HCT116 (cell line): Measurements from ENCODE around the gene USP21. TPM values are rescaled to one million over a fixed set of nuclear protein-coding genes. Genes with fewer than 3 reads are reported as not detected.

Source experiments
- ATAC-seq: fragments of 200-7000 bp; cut with Tn5 transposase; 2 replicates; pipeline ENCODE4 v1.9.1; 2020; ENCODE audit warnings: mild to moderate bottlenecking, moderate library complexity
- BruUV-seq: library from RNA; stranded (reverse); fragments of 400-500 nt; replicated peaks from 2 replicates; lab custom pipeline; 2021; lab: Mats Ljungman, UMichigan
- CTCF ChIA-PET: fragments of 300-600 bp; sonication (Branson Sonifier 250); formaldehyde crosslinking; loops from one replicate; lab custom pipeline; 2021; ENCODE audit warnings: antibody characterized with exemption; lab: Charles Lee
- POLR2A ChIA-PET: fragments of 300-600, 350-600 bp; sonication (Branson Sonifier 250); formaldehyde crosslinking; loops from one replicate; lab custom pipeline; 2021; ENCODE audit warnings: antibody characterized with exemption; lab: Charles Lee
- RAD21 ChIA-PET, 2 experiments: fragments of 300-600 bp; sonication (Branson Sonifier 250); formaldehyde crosslinking; loops; one replicate each; lab custom pipeline; 2023; ENCODE audit warnings: low total read pairs in 2 of 2; ENCODE audit not compliant: uncharacterized antibody in 2 of 2, unreplicated experiment in 2 of 2, low non-redundant PET in 1 of 2; lab: Charles Lee
- DNase-seq: peaks from one replicate; pipeline ENCODE4 v3.0.0-alpha.2; 2010; ENCODE audit warnings: low read depth, low spot score
- H2AFZ ChIP-seq: fragments of 200-600 bp; shearing (Covaris generic), sonication (generic); 2 replicates; pipeline ENCODE4 v1.6.1; 2017; ENCODE audit warnings: low read depth, mixed run types, mixed read lengths, antibody characterized with exemption, low read length; ENCODE audit not compliant: poor library complexity, severe bottlenecking
- H3K27ac ChIP-seq: 2 replicates; pipeline ENCODE4 v1.5.1; 2012; ENCODE audit warnings: low read depth, low read length
- H3K27me3 ChIP-seq: fragments of 200-600 bp; sonication (generic); 2 replicates; pipeline ENCODE4 v1.6.1; 2016; ENCODE audit warnings: mixed run types, low read length, mixed read lengths; ENCODE audit not compliant: insufficient read depth
- H3K36me3 ChIP-seq, 2 experiments: fragments of 200-500 bp in 1 of 2; fragments of 200-600 bp in 1 of 2; sonication (Bioruptor generic) in 1 of 2; sonication (generic) in 1 of 2; 2 replicates each; pipeline versions ENCODE4 v1.5.1 to v1.6.1; 2014 to 2016; ENCODE audit warnings: low read length in 2 of 2, inconsistent platforms in 1 of 2, mixed read lengths in 1 of 2, mixed run types in 1 of 2; ENCODE audit not compliant: insufficient read depth in 2 of 2, control insufficient read depth in 1 of 2
- H3K4me1 ChIP-seq, 2 experiments: fragments of 200-600 bp in 1 of 2; sonication (generic) in 1 of 2; 2 replicates each; pipeline versions ENCODE4 v1.5.1 to v1.6.1; 2012 to 2017; ENCODE audit warnings: low read length in 2 of 2, inconsistent platforms in 1 of 2, mild to moderate bottlenecking in 1 of 2, mixed read lengths in 1 of 2, mixed run types in 1 of 2, moderate library complexity in 1 of 2; ENCODE audit not compliant: insufficient read depth in 2 of 2, control insufficient read depth in 1 of 2
- H3K4me2 ChIP-seq: fragments of 200-600 bp; sonication (generic); 2 replicates; pipeline ENCODE4 v1.6.1; 2017; ENCODE audit warnings: mixed run types, low read length, mixed read lengths
- H3K4me3 ChIP-seq, 2 experiments: fragments of 200-600 bp in 1 of 2; sonication (generic) in 1 of 2; replicated peaks in 1 of 2; 2 replicates each; pipeline ENCODE4 v1.5.1; 2011 to 2016; ENCODE audit warnings: low read length in 2 of 2, control low read depth in 1 of 2, low read depth in 1 of 2, mild to moderate bottlenecking in 1 of 2, mixed read lengths in 1 of 2, mixed run types in 1 of 2
- H3K79me2 ChIP-seq: fragments of 200-600 bp; sonication (generic); 2 replicates; pipeline ENCODE4 v1.6.1; 2017; ENCODE audit warnings: mild to moderate bottlenecking, mixed run types, low read length, moderate library complexity, mixed read lengths; ENCODE audit not compliant: insufficient read depth
- H3K9ac ChIP-seq: fragments of 200-600 bp; sonication (generic); 2 replicates; pipeline ENCODE4 v1.6.1; 2016; ENCODE audit warnings: low read length, mixed read lengths
- H3K9me2 ChIP-seq: fragments of 200-600 bp; sonication (generic), shearing (Covaris generic); 2 replicates; pipeline ENCODE4 v1.6.1; 2017; ENCODE audit warnings: mixed run types, mild to moderate bottlenecking, moderate library complexity; ENCODE audit not compliant: insufficient read depth
- H3K9me3 ChIP-seq, 2 experiments: fragments of 200-500 bp in 1 of 2; fragments of 200-600 bp in 1 of 2; sonication (Bioruptor generic) in 1 of 2; sonication (generic) in 1 of 2; 2 replicates each; pipeline ENCODE4 v1.6.1; 2014 to 2017; ENCODE audit warnings: low read length in 2 of 2, mixed read lengths in 2 of 2, inconsistent platforms in 1 of 2, low read depth in 1 of 2, mild to moderate bottlenecking in 1 of 2, mixed run types in 1 of 2, moderate library complexity in 1 of 2; ENCODE audit not compliant: control insufficient read depth in 1 of 2, insufficient read depth in 1 of 2
- H4K20me1 ChIP-seq: fragments of 200-600 bp; sonication (generic), shearing (Covaris generic); 2 replicates; pipeline ENCODE4 v1.6.1; 2017; ENCODE audit warnings: mixed run types, mild to moderate bottlenecking, moderate library complexity; ENCODE audit not compliant: insufficient read depth
- ATF3 ChIP-seq: IDR thresholded peaks from 2 replicates; pipeline ENCODE4 v1.6.1; 2012
- CBX3 ChIP-seq: IDR thresholded peaks from 2 replicates; pipeline ENCODE4 v1.6.1; 2012; ENCODE audit warnings: low read depth
- CEBPB ChIP-seq: IDR thresholded peaks from 2 replicates; pipeline ENCODE4 v1.6.1; 2012; ENCODE audit warnings: low read depth
- EGR1 ChIP-seq: IDR thresholded peaks from 2 replicates; pipeline ENCODE4 v1.6.1; 2012; ENCODE audit warnings: low read depth
- ELF1 ChIP-seq: IDR thresholded peaks from 2 replicates; pipeline ENCODE4 v1.6.1; 2012; ENCODE audit warnings: low read depth, borderline replicate concordance
- EZH2phosphoT487 ChIP-seq: fragments of 200-600 bp; IDR thresholded peaks from 2 replicates; pipeline ENCODE4 v1.6.1; 2018; ENCODE audit warnings: antibody characterized with exemption, borderline replicate concordance
- FOSL1 ChIP-seq: IDR thresholded peaks from 2 replicates; pipeline ENCODE4 v1.6.1; 2012; ENCODE audit warnings: low read depth
- JUND ChIP-seq: IDR thresholded peaks from 2 replicates; pipeline ENCODE4 v1.6.1; 2012
- POLR2A ChIP-seq: IDR thresholded peaks from 2 replicates; pipeline ENCODE4 v1.7.0; 2011; ENCODE audit warnings: borderline replicate concordance; ENCODE audit not compliant: insufficient read depth, insufficient read length; ENCODE audit errors: extremely low read depth
- RAD21 ChIP-seq: IDR thresholded peaks from 2 replicates; pipeline ENCODE4 v1.6.1; 2012; ENCODE audit warnings: low read depth, mild to moderate bottlenecking
- REST ChIP-seq: IDR thresholded peaks from 2 replicates; pipeline ENCODE4 v1.6.1; 2012; ENCODE audit warnings: low read depth
- SIN3A ChIP-seq: IDR thresholded peaks from 2 replicates; pipeline ENCODE4 v1.6.1; 2012; ENCODE audit warnings: low read depth
- SP1 ChIP-seq: IDR thresholded peaks from 2 replicates; pipeline ENCODE4 v1.6.1; 2012; ENCODE audit warnings: low read depth
- SRF ChIP-seq: IDR thresholded peaks from 2 replicates; pipeline ENCODE4 v1.6.1; 2012; ENCODE audit warnings: low read depth
- TCF7L2 ChIP-seq: IDR thresholded peaks from 2 replicates; pipeline ENCODE4 v1.7.0; 2011; ENCODE audit warnings: borderline replicate concordance, inconsistent platforms; ENCODE audit not compliant: insufficient read depth, insufficient read length; ENCODE audit errors: extremely low read depth
- YY1 ChIP-seq: IDR thresholded peaks from 2 replicates; pipeline ENCODE4 v1.6.1; 2011; ENCODE audit warnings: low read length, low read depth, moderate library complexity, mild to moderate bottlenecking; ENCODE audit not compliant: insufficient replicate concordance; ENCODE audit errors: extremely low read depth
- ZFX ChIP-seq: fragments of 450-650 bp; IDR thresholded peaks from 2 replicates; pipeline ENCODE4 v1.6.1; 2017
- ZNF274 ChIP-seq: fragments of 200-500 bp; sonication (Bioruptor generic); IDR thresholded peaks from 2 replicates; pipeline ENCODE4 v1.6.1; 2014; ENCODE audit warnings: mild to moderate bottlenecking, low read depth, low read length, inconsistent platforms
- intact Hi-C: fragments of 100-400 bp; cut with micrococcal nuclease; formaldehyde crosslinking; loops from 2 replicates; pipeline ENCODE4 v1.10.0; 2022
- total RNA-seq: library from RNA; stranded (reverse); gene quantifications from one replicate; pipeline ENCODE4 v1.2.1, GENCODE V29; 2021; ENCODE audit not compliant: unreplicated experiment

USP21 gene
- total RNA-seq, 1 experiment from 2014 or later = 22.1 TPM

GRCh38 chr1:161209790-161210409 lies 50.6 kb downstream of the USP21 start (continued):
- no peak for TF ChIP-seq ELF1
- no peak for TF ChIP-seq EGR1
- TF ChIP-seq REST = no peak

GRCh38 chr1:161214369-161214768 lies 55.1 kb downstream of the USP21 start:
- RAD21 ChIA-PET = no interaction called here
- Histone ChIP-seq H3K9me2 (no peaks in the 10 kb centered on the region), H3K4me1 (peaks cover 0 to 8% of the 10 kb centered on the region in 2 experiments; a peak in 2 of 4 replicates), H2AFZ (no peak overlapping the region), H3K4me3 (no peak overlapping the region), H3K36me3 (peaks cover 40 to 42% of the 10 kb centered on the region in 2 experiments), H3K79me2 (no peaks in the 10 kb centered on the region), H3K27ac (no peak overlapping the region), H3K4me2 (no peak overlapping the region), H4K20me1 (no peaks in the 10 kb centered on the region), H3K9me3 (no peaks in the 10 kb centered on the region), H3K27me3 (no peaks in the 10 kb centered on the region), H3K9ac (no peak overlapping the region)
- no peak for ATAC-seq
- POLR2A ChIA-PET = no interaction called here
- intact Hi-C loops = no loop called here
- CTCF ChIA-PET = interaction anchor here (1.6 kb wide), 1 partner anchor 77 kb away, joined by 3 read pairs; no protein-coding TSS in a partner anchor
- no peak for DNase-seq
- no TSS peak for BruUV-seq
- TF ChIP-seq YY1 (no peak), ATF3 (no peak), ZNF274 (no peak), FOSL1 (no peak), CEBPB (no peak), CBX3 (no peak), ZFX (no peak), RAD21 (no peak), SIN3A (no peak), SP1 (no peak), SRF (no peak), JUND (no peak), EZH2phosphoT487 (no peak), REST (no peak), ELF1 (no peak), POLR2A (no peak), EGR1 (no peak), TCF7L2 (no peak)
